Activated CD4-positive, CD25-positive, alpha-beta regulatory T cell treated with anti-CD3 and anti-CD28 coated beads, Interleukin-2, amount 50 U/mL, for 24 hours (primary cell): ENCODE data around the gene THSD7A.

Experiments used
- ATAC-seq, 2 donors: fragments of 150-1000 bp; cut with Tn5 transposase; one replicate each; pipeline ENCODE4 v1.10.0; 2021; ENCODE audit warnings: mild to moderate bottlenecking in 1 of 2, moderate library complexity in 1 of 2

Gene THSD7A

GRCh38 chr7:11505471-11505985 is 326.5 kb downstream of the THSD7A start:
- ATAC-seq, result no peak

- no peak for ATAC-seq
These were observed 339.7 kb downstream of the THSD7A start for GRCh38 chr7:11492307-11492706.

- no peak for ATAC-seq
These were observed 340.2 kb downstream of the THSD7A start for GRCh38 chr7:11491811-11492210.

GRCh38 chr7:11489280-11489679 is 342.7 kb downstream of the THSD7A start:
- ATAC-seq, result no peak

- no peak for ATAC-seq
These were observed 345.7 kb downstream of the THSD7A start for GRCh38 chr7:11486271-11486670.

GRCh38 chr7:11485636-11486035 is 346.4 kb downstream of the THSD7A start:
- no peak for ATAC-seq

GRCh38 chr7:11480143-11480542 is 351.9 kb downstream of the THSD7A start:
- ATAC-seq, result no peak

GRCh38 chr7:11478882-11479281 is 353.1 kb downstream of the THSD7A start:
- no peak for ATAC-seq

- ATAC-seq, result no peak
These were observed 353.6 kb downstream of the THSD7A start for GRCh38 chr7:11478426-11478825.

- no peak for ATAC-seq
These were observed 357.0 kb downstream of the THSD7A start for GRCh38 chr7:11474902-11475585.

- ATAC-seq, result no peak
These were observed 358.1 kb downstream of the THSD7A start for GRCh38 chr7:11473807-11474424.

GRCh38 chr7:11473220-11473619 is 358.8 kb downstream of the THSD7A start:
- ATAC-seq, result no peak

- ATAC-seq, result no peak
These were observed 359.4 kb downstream of the THSD7A start for GRCh38 chr7:11472646-11473045.

- no peak for ATAC-seq
These were observed 360.7 kb downstream of the THSD7A start for GRCh38 chr7:11471255-11471654.

- no peak for ATAC-seq
These were observed 362.8 kb downstream of the THSD7A start for GRCh38 chr7:11469028-11469745.

- no peak for ATAC-seq
These were observed 365.4 kb downstream of the THSD7A start for GRCh38 chr7:11466517-11467105.

GRCh38 chr7:11464624-11465023 is 367.4 kb downstream of the THSD7A start:
- ATAC-seq, result no peak

- no peak for ATAC-seq
These were observed 370.1 kb downstream of the THSD7A start for GRCh38 chr7:11461946-11462345.

GRCh38 chr7:11458736-11459483 is 373.1 kb downstream of the THSD7A start:
- ATAC-seq, result no peak

GRCh38 chr7:11457419-11457818 is 374.6 kb downstream of the THSD7A start:
- no peak for ATAC-seq

- no peak for ATAC-seq
These were observed 375.4 kb downstream of the THSD7A start for GRCh38 chr7:11456574-11456973.

GRCh38 chr7:11452476-11452875 is 379.5 kb downstream of the THSD7A start:
- no peak for ATAC-seq

GRCh38 chr7:11450281-11450680 is 381.7 kb downstream of the THSD7A start:
- ATAC-seq, result no peak
